Natural killer cell (primary cell): ENCODE measurements around the gene RIMKLA. TPM values are rescaled to one million over a fixed set of nuclear protein-coding genes. Genes with fewer than 3 reads are reported as not detected.

ENCODE experiments used
- ATAC-seq, 3 donors: fragments of 150-1000 bp in 2 of 3; fragments of 200-7000 bp in 1 of 3; cut with Tn5 transposase; 1 replicate in 1 of 3; 2 replicates in 2 of 3; pipeline ENCODE4 v1.10.0; 2021; ENCODE audit warnings: mild to moderate bottlenecking in 2 of 3, moderate library complexity in 2 of 3
- DNase-seq, 2 donors: peaks; one replicate each; pipeline versions ENCODE4 v3.0.0 to v3.0.0-alpha.2; 2013 to 2021; ENCODE audit warnings: mixed read lengths in 1 of 2
- H3K27ac ChIP-seq: one replicate; pipeline ENCODE4 v1.5.1; 2013; ENCODE audit warnings: mild to moderate bottlenecking, low read length
- H3K27me3 ChIP-seq: one replicate; pipeline ENCODE4 v1.6.1; 2013; ENCODE audit warnings: low read length; ENCODE audit not compliant: control insufficient read depth, insufficient read depth
- H3K36me3 ChIP-seq: one replicate; pipeline ENCODE4 v1.6.1; 2013; ENCODE audit warnings: low read length; ENCODE audit not compliant: control insufficient read depth, insufficient read depth
- H3K4me1 ChIP-seq: one replicate; pipeline ENCODE4 v1.6.1; 2013; ENCODE audit warnings: low read length; ENCODE audit not compliant: control insufficient read depth, insufficient read depth
- H3K4me3 ChIP-seq: one replicate; pipeline ENCODE4 v1.5.1; 2013; ENCODE audit warnings: low read length
- H3K9me3 ChIP-seq: one replicate; pipeline ENCODE4 v1.6.1; 2013; ENCODE audit warnings: low read length; ENCODE audit not compliant: control insufficient read depth, insufficient read depth
- H3K27ac Mint-ChIP-seq, 2 donors: one replicate each; pipeline ENCODE4 v1.8.0; 2022; ENCODE audit warnings: mild to moderate bottlenecking in 2 of 2, mixed read lengths in 2 of 2, moderate library complexity in 1 of 2
- H3K27me3 Mint-ChIP-seq, 2 donors: one replicate each; pipeline ENCODE4 v1.8.0; 2022; ENCODE audit warnings: low read depth in 2 of 2, mixed read lengths in 2 of 2
- H3K36me3 Mint-ChIP-seq: one replicate; pipeline ENCODE4 v1.8.0; 2022; ENCODE audit warnings: mixed read lengths
- H3K4me1 Mint-ChIP-seq, 2 donors: one replicate each; pipeline ENCODE4 v1.8.0; 2022; ENCODE audit warnings: mixed read lengths in 2 of 2
- H3K4me3 Mint-ChIP-seq: one replicate; pipeline ENCODE4 v1.8.0; 2022; ENCODE audit warnings: mild to moderate bottlenecking, moderate library complexity, mixed read lengths
- H3K9me3 Mint-ChIP-seq, 2 donors: one replicate each; pipeline ENCODE4 v1.8.0; 2022; ENCODE audit warnings: mixed read lengths in 2 of 2
- WGBS: methylation state at CpG from one replicate; pipeline ENCODE4 v1.1.7; 2013; ENCODE audit warnings: missing lambda C conversion rate; ENCODE audit not compliant: insufficient coverage; 5-methylcytosine and 5-hydroxymethylcytosine counted together
- intact Hi-C: fragments of 100-400 bp; cut with micrococcal nuclease; formaldehyde crosslinking; loops from one replicate; pipeline ENCODE4 v1.14.2; 2022
- total RNA-seq, 4 donors: library from RNA; stranded (reverse); fragments of 120-200 nt in 1 of 4; gene quantifications; one replicate each; pipeline versions ENCODE4 v1.2.3 to v1.2.4, GENCODE V29; 2013 to 2022
- TF ChIP-seq, protein P1 (sequence below): fragments of 200-600 bp; IDR thresholded peaks from one replicate; pipeline ENCODE4 v1.8.0; 2022; ENCODE audit warnings: antibody characterized with exemption

Gene RIMKLA
- total RNA-seq, 3 donors from 2014 or later (not counting 1 experiment from before 2014, with no cell fraction given), result 0.13 to 0.45 (median 0.39) TPM

DNA sequence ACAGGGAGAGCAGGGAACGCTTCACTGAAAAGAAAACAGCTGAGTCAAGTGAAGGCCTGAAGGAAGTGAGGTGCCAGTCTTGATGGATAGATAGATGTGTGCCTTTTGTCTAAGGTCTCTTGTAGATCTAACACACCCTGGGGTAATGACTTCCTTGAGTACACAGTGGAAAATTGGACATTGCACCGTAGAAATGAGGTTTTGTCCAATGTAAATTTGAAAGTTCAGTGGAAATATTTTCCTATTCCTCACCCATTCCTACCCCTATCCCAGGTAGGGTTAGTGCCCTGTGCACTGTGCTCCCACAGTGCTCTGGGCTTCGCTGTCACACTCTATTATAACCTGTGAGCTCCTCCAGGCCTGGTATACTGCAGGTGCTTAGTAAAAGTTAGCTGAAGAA lies 50.9 kb downstream of the RIMKLA start:
- no peaks in the 10 kb centered on the region for H3K36me3 Mint-ChIP-seq
- H3K27ac Mint-ChIP-seq, result no peak overlapping the region
- WGBS, result 94% methylated on average over 2 of the region's 3 CpGs
- H3K9me3 Mint-ChIP-seq, result no peaks in the 10 kb centered on the region
- TF ChIP-seq, protein P1, sequence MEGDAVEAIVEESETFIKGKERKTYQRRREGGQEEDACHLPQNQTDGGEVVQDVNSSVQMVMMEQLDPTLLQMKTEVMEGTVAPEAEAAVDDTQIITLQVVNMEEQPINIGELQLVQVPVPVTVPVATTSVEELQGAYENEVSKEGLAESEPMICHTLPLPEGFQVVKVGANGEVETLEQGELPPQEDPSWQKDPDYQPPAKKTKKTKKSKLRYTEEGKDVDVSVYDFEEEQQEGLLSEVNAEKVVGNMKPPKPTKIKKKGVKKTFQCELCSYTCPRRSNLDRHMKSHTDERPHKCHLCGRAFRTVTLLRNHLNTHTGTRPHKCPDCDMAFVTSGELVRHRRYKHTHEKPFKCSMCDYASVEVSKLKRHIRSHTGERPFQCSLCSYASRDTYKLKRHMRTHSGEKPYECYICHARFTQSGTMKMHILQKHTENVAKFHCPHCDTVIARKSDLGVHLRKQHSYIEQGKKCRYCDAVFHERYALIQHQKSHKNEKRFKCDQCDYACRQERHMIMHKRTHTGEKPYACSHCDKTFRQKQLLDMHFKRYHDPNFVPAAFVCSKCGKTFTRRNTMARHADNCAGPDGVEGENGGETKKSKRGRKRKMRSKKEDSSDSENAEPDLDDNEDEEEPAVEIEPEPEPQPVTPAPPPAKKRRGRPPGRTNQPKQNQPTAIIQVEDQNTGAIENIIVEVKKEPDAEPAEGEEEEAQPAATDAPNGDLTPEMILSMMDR, result no peak
- no peak for DNase-seq
- Histone ChIP-seq H3K27me3 (no peaks in the 10 kb centered on the region), H3K27ac (no peak overlapping the region), H3K4me3 (no peak overlapping the region), H3K9me3 (no peaks in the 10 kb centered on the region), H3K4me1 (peaks cover 5% of the 10 kb centered on the region), H3K36me3 (no peaks in the 10 kb centered on the region)
- H3K4me3 Mint-ChIP-seq, result no peak overlapping the region
- no peak for ATAC-seq
- intact Hi-C loops, result no loop called here
- no peaks in the 10 kb centered on the region for H3K27me3 Mint-ChIP-seq
- no peaks in the 10 kb centered on the region for H3K4me1 Mint-ChIP-seq

DNA sequence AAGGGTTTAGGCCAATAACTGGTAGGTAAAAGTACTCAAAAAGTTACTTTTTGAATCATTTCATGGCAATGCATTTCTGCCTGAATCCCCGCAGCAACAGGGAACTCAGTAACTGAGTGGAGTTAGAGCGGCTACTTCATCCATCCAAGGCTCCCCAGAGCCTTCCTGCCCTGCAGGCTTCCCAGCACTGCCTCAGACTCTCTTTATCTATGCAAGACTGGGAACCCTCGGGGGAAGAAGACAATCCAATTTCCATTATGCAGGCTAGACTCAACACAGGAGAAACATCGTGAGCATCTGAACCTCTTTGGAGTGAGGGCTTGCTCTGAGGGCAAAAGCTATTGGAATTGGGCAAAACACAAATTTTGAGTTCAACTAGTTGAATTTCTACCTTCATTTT lies 52.1 kb downstream of the RIMKLA start:
- TF ChIP-seq, protein P1, result no peak
- Mint-ChIP-seq H3K27me3 (no peaks in the 10 kb centered on the region), H3K36me3 (no peaks in the 10 kb centered on the region), H3K27ac (no peak overlapping the region), H3K4me3 (no peak overlapping the region), H3K9me3 (no peaks in the 10 kb centered on the region), H3K4me1 (no peaks in the 10 kb centered on the region)
- H3K27ac ChIP-seq, result no peak overlapping the region
- H3K9me3 ChIP-seq, result no peaks in the 10 kb centered on the region
- no peaks in the 10 kb centered on the region for H3K36me3 ChIP-seq
- no peak overlapping the region for H3K4me3 ChIP-seq
- no peaks in the 10 kb centered on the region for H3K27me3 ChIP-seq
- ATAC-seq (no peak), DNase-seq (no peak)
- peaks cover 5% of the 10 kb centered on the region for H3K4me1 ChIP-seq
- intact Hi-C loops, result no loop called here
- 92% methylated on average over 4 of the region's 4 CpGs for WGBS

DNA sequence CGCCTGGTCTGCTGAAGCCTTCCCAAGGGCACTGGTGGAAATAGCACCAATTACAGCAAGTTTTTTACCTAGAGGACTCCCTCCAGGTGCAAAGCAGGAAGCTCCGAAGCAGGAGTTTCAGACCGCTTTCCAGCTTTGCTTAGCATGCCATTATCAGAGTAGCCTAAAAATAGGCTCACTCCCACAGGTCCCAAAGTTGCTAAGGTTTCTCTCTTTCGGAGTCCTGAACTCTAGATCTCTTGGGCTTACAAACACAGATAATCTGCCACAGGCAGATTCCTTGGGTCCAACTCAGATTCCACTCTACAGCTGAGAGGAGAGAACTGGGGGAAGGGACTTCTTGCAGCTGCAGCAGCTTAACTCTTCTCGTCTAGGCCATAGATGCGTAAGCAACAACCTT lies 52.8 kb downstream of the RIMKLA start:
- Mint-ChIP-seq H3K4me3 (no peak overlapping the region), H3K4me1 (no peaks in the 10 kb centered on the region), H3K9me3 (no peaks in the 10 kb centered on the region), H3K27ac (no peak overlapping the region), H3K36me3 (no peaks in the 10 kb centered on the region), H3K27me3 (no peaks in the 10 kb centered on the region)
- no peak for ATAC-seq
- WGBS, result 98% methylated on average over 6 of the region's 6 CpGs
- TF ChIP-seq, protein P1, result no peak
- no peak for DNase-seq
- no peaks in the 10 kb centered on the region for H3K27me3 ChIP-seq
- intact Hi-C loops, result no loop called here
- peaks cover 5% of the 10 kb centered on the region for H3K4me1 ChIP-seq
- no peak overlapping the region for H3K27ac ChIP-seq
- H3K4me3 ChIP-seq, result no peak overlapping the region
- H3K9me3 ChIP-seq, result no peaks in the 10 kb centered on the region
- H3K36me3 ChIP-seq, result no peaks in the 10 kb centered on the region

DNA sequence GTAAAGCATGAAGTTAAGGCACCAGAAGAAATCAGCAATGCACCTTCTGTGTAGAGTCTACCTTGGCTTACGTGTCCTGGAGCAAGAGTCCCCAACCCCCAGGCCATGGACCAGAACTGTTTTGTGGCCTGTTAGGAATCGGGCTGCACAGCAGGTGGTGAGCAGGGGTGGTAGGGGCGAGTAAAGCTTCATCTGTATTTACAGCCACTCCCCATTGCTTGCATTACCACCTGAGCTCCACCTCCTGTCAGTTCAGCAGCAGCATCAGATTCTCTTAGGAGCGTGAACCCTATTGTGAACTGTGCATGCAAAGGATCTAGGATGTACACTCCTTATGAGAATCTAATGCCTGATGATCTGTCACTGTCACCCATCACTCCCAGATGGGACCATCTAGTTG lies 53.7 kb downstream of the RIMKLA start:
- Mint-ChIP-seq H3K4me1 (no peaks in the 10 kb centered on the region), H3K4me3 (no peak overlapping the region), H3K27ac (no peak overlapping the region), H3K27me3 (no peaks in the 10 kb centered on the region), H3K36me3 (no peaks in the 10 kb centered on the region), H3K9me3 (no peaks in the 10 kb centered on the region)
- no peaks in the 10 kb centered on the region for H3K27me3 ChIP-seq
- H3K27ac ChIP-seq, result no peak overlapping the region
- DNase-seq (no peak), ATAC-seq (no peak)
- WGBS, result 92% methylated on average over 4 of the region's 4 CpGs
- H3K4me1 ChIP-seq, result peaks cover 5% of the 10 kb centered on the region
- no peaks in the 10 kb centered on the region for H3K9me3 ChIP-seq
- TF ChIP-seq, protein P1, result no peak
- no peaks in the 10 kb centered on the region for H3K36me3 ChIP-seq
- no peak overlapping the region for H3K4me3 ChIP-seq
- intact Hi-C loops, result no loop called here
